K562 (cell line): ENCODE measurements around the gene KAT7. TPM values are rescaled to one million over a fixed set of nuclear protein-coding genes. Genes with fewer than 3 reads are reported as not detected.

Experiments
- ATAC-seq: fragments of 200-7000 bp; cut with Tn5 transposase; 3 replicates; pipeline ENCODE4 v1.9.1; 2020; ENCODE audit warnings: moderate library complexity
- BruUV-seq: library from RNA; stranded (reverse); fragments of 400-500 nt; replicated peaks from 2 replicates; lab custom pipeline; 2021; lab: Mats Ljungman, UMichigan
- CTCF ChIA-PET: fragments of 300-600 bp; formaldehyde crosslinking; extraction: SDS; loops from one replicate; lab custom pipeline; 2021; ENCODE audit warnings: low intra/inter-chr PET ratio; lab: Yijun Ruan, JAX
- POLR2A ChIA-PET: fragments of 300-600, 350-650 bp; sonication (Branson Sonifier 250); formaldehyde crosslinking; extraction: SDS; loops from one replicate; lab custom pipeline; 2021; ENCODE audit warnings: antibody characterized with exemption, inconsistent platforms; lab: Yijun Ruan, JAX
- DNase-seq, 4 experiments: peaks; one replicate each; pipeline versions ENCODE4 v3.0.0 to v3.0.0-alpha.2; 2011 to 2018; ENCODE audit warnings: low spot score in 3 of 4, mixed read lengths in 3 of 4; ENCODE audit errors: extremely low read depth in 1 of 4
- FAIRE-seq: peaks from 2 replicates; lab custom pipeline; 2011; peaks lifted over from hg19 to GRCh38; lab: Jason Lieb, UNC
- H2AFZ ChIP-seq: 2 replicates; pipeline ENCODE4 v1.6.0; 2011; ENCODE audit warnings: low read depth, low read length, control low read depth, inconsistent platforms
- H3K27ac ChIP-seq: fragments of 200-600 bp; 3 replicates; pipeline ENCODE4 v1.8.0; 2011; ENCODE audit warnings: low read depth, mild to moderate bottlenecking, control low read depth, inconsistent platforms, low read length, moderate library complexity, mixed read lengths; ENCODE audit errors: extremely low read depth
- H3K27me3 ChIP-seq, 2 experiments: fragments of 300-600 bp in 1 of 2; 2 replicates in 1 of 2; 3 replicates in 1 of 2; pipeline versions ENCODE4 v1.6.0 to v1.8.0; 2011; ENCODE audit warnings: inconsistent platforms in 2 of 2, low read length in 2 of 2, mild to moderate bottlenecking in 1 of 2, mixed read lengths in 1 of 2, moderate library complexity in 1 of 2; ENCODE audit not compliant: control insufficient read depth in 2 of 2, insufficient read depth in 2 of 2
- H3K36me3 ChIP-seq: fragments of 300-600 bp; 3 replicates; pipeline ENCODE4 v1.8.0; 2011; ENCODE audit warnings: mild to moderate bottlenecking, low read length, inconsistent platforms; ENCODE audit not compliant: control insufficient read depth, insufficient read depth
- H3K4me1 ChIP-seq, 2 experiments: fragments of 200-600 bp in 1 of 2; replicated peaks in 1 of 2; 2 replicates in 1 of 2; 3 replicates in 1 of 2; pipeline versions ENCODE4 v1.5.1 to v1.8.0; 2011; ENCODE audit warnings: inconsistent platforms in 2 of 2, low read length in 2 of 2, mild to moderate bottlenecking in 1 of 2, mixed read lengths in 1 of 2, moderate library complexity in 1 of 2; ENCODE audit not compliant: control insufficient read depth in 2 of 2, insufficient read depth in 2 of 2
- H3K4me2 ChIP-seq: 2 replicates; pipeline ENCODE4 v1.6.1; 2011; ENCODE audit warnings: low read length, control low read depth, inconsistent platforms, mixed read lengths; ENCODE audit not compliant: insufficient read depth
- H3K4me3 ChIP-seq: fragments of 200-600 bp; sonication (generic), shearing (Covaris generic); 2 replicates; pipeline ENCODE4 v1.5.1; 2016; ENCODE audit warnings: control low read depth, inconsistent platforms
- H3K79me2 ChIP-seq: fragments of 200-600 bp; 3 replicates; pipeline ENCODE4 v1.8.0; 2011; ENCODE audit warnings: low read length, inconsistent platforms; ENCODE audit not compliant: control insufficient read depth, insufficient read depth
- H3K9ac ChIP-seq, 2 experiments: 2 replicates each; pipeline versions ENCODE4 v1.6.0 to v1.6.1; 2011; ENCODE audit warnings: low read depth in 2 of 2, low read length in 2 of 2, control low read depth in 1 of 2, inconsistent platforms in 1 of 2, mild to moderate bottlenecking in 1 of 2, mixed read lengths in 1 of 2; ENCODE audit not compliant: insufficient read depth in 1 of 2
- H3K9me1 ChIP-seq: one replicate; pipeline ENCODE4 v1.6.0; 2011; ENCODE audit warnings: inconsistent platforms, mild to moderate bottlenecking, low read length, moderate library complexity; ENCODE audit not compliant: control insufficient read depth, insufficient read depth
- H3K9me3 ChIP-seq: replicated peaks from 2 replicates; pipeline ENCODE4 v1.5.1; 2011; ENCODE audit warnings: low read depth, low read length, inconsistent platforms; ENCODE audit not compliant: control insufficient read depth, insufficient read depth
- H4K20me1 ChIP-seq: replicated peaks from 2 replicates; pipeline ENCODE4 v1.6.1; 2011; ENCODE audit warnings: low read length, inconsistent platforms, mixed read lengths; ENCODE audit not compliant: control insufficient read depth, insufficient read depth
- BHLHE40 ChIP-seq: IDR thresholded peaks from 2 replicates; pipeline ENCODE4 v1.6.1; 2011; ENCODE audit warnings: low read length, improper control_type of control experiment
- CC2D1A ChIP-seq: fragments of 450-650 bp; IDR thresholded peaks from 2 replicates; pipeline ENCODE4 v1.6.1; 2017; ENCODE audit warnings: mild to moderate bottlenecking
- NRF1 ChIP-seq, 2 experiments: fragments of 450-650 bp; IDR thresholded peaks in 1 of 2; conservative IDR thresholded peaks in 1 of 2; 2 replicates each; pipeline ENCODE4 v1.6.1; 2014; ENCODE audit warnings: mild to moderate bottlenecking in 2 of 2
- ZFPM2 ChIP-seq: fragments of 250-450 bp; sonication (Bioruptor Pico); IDR thresholded peaks from 2 replicates; pipeline ENCODE4 v1.5.1; 2022; ENCODE audit warnings: mild to moderate bottlenecking
- ZNF324 ChIP-seq: fragments of 250-450 bp; sonication (Bioruptor Pico); IDR thresholded peaks from 2 replicates; pipeline ENCODE4 v1.4.0; 2020; ENCODE audit warnings: mild to moderate bottlenecking
- ZNF707 ChIP-seq: fragments of 250-450 bp; sonication (Bioruptor Pico); conservative IDR thresholded peaks from 2 replicates; pipeline ENCODE4 v1.8.0; 2022; ENCODE audit warnings: inconsistent platforms, mild to moderate bottlenecking, moderate library complexity
- WGBS: fragments of 100-300 bp; shearing (Covaris generic); methylation state at CpG from one replicate; pipeline ENCODE4 v1.1.6; 2016; ENCODE audit warnings: low coverage, mixed read lengths; ENCODE audit not compliant: insufficient coverage; ENCODE audit errors: missing lambda C conversion rate; 5-methylcytosine and 5-hydroxymethylcytosine counted together
- in situ Hi-C: fragments of 300-500 bp; cut with MboI; formaldehyde crosslinking; loops from 4 replicates; pipeline ENCODE4 v1.15.0; 2018; ENCODE audit warnings: inconsistent platforms, mixed read lengths
- intact Hi-C: fragments of 100-400 bp; cut with micrococcal nuclease; formaldehyde crosslinking; loops from 2 replicates; pipeline ENCODE4 v1.14.2; 2022
- polyA plus RNA-seq, 8 experiments: library from polyadenylated mRNA; depleted of rRNA in 4 of 8; stranded (reverse) in 5 of 8; unstranded in 3 of 8; fragments of >200 nt; fragmentation: Nextera tagmentation in 2 of 8; fragmentation: Illumina TruSeq in 1 of 8; extraction: Ambion mirVana in 2 of 8; extraction: Trizol in 1 of 8; gene quantifications; 2 replicates each; pipeline versions ENCODE4 v1.2.1 to v1.2.3, GENCODE V29; 2011 to 2014; ENCODE audit warnings: inconsistent platforms in 1 of 8, missing spikeins in 1 of 8
- total RNA-seq, 7 experiments: library from RNA; depleted of rRNA in 6 of 7; stranded (reverse); fragments of >200 nt in 6 of 7; fragmentation: Illumina TruSeq in 2 of 7; extraction: Trizol in 2 of 7; gene quantifications; 2 replicates each; pipeline versions ENCODE4 v1.2.1 to v1.2.3, GENCODE V29; 2011 to 2021; ENCODE audit warnings: low replicate concordance in 1 of 7
- TF ChIP-seq, protein P1 (sequence below), 2 experiments: fragments of 450-650 bp in 1 of 2; sonication (generic) in 1 of 2; formaldehyde crosslinking; conservative IDR thresholded peaks; 2 replicates each; pipeline versions ENCODE4 v1.4.0 to v1.8.1; 2020 to 2022; ENCODE audit warnings: mild to moderate bottlenecking in 1 of 2, missing genetic modification reagents in 1 of 2

Gene KAT7
- total and polyA plus RNA-seq, 9 of the 15 experiments (the other 6 are each of a cell fraction or from before 2014, with no cell fraction given), result 10.8 to 57.3 (median 34.8) TPM

DNA sequence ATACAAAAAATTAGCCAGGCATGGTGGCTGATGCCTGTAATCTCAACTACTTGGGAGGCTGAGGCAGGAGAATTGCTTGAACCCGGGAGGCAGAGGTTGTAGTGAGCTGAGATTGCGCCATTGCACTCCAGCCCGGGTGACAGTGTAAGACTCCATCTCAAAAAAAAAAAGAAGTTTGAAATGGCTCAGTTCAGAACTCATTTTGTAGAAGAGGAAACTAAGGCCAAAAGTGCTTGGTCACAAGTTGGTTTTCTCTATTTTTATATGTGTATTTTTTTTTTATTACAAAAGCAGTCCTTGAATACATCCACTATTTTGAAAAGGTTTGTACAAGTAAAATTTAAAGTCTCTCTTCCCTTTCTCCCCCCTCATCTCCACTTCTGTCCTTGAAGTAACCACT, 53.9 kb downstream of the KAT7 start:
- DNase-seq (no peak), ATAC-seq (no peak), FAIRE-seq (no peak)
- in situ Hi-C loops (no loop called here), intact Hi-C loops (no loop called here)
- H3K79me2 ChIP-seq, result no peaks in the 10 kb centered on the region
- TF ChIP-seq, protein P1, sequence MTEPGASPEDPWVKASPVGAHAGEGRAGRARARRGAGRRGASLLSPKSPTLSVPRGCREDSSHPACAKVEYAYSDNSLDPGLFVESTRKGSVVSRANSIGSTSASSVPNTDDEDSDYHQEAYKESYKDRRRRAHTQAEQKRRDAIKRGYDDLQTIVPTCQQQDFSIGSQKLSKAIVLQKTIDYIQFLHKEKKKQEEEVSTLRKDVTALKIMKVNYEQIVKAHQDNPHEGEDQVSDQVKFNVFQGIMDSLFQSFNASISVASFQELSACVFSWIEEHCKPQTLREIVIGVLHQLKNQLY (CRISPR knock-in tag; conservative IDR thresholded peaks at IDR 0.05), result no peak
- no peak for TF ChIP-seq ZNF707
- H3K27me3 ChIP-seq, result no peaks in the 10 kb centered on the region
- H4K20me1 ChIP-seq, result 0 out of 2 replicates have a peak, but pooled peaks cover 2% of the 10 kb centered on the region
- H3K36me3 ChIP-seq, result no peaks in the 10 kb centered on the region
- ChIA-PET CTCF (no interaction called here), POLR2A (no interaction called here)
- H3K9me3 ChIP-seq, result no peaks in the 10 kb centered on the region
- 71% methylated on average over 3 of the region's 3 CpGs for WGBS
- H3K4me2 ChIP-seq, result no peak overlapping the region
- H3K4me3 ChIP-seq, result no peak overlapping the region
- no TSS peak for BruUV-seq
- peaks cover 9 to 15% of the 10 kb centered on the region in 2 experiments; a peak in 4 of 5 replicates for H3K4me1 ChIP-seq
- H3K27ac ChIP-seq, result no peak overlapping the region
- H2AFZ ChIP-seq, result no peak overlapping the region
- H3K9ac ChIP-seq, result no peak overlapping the region
- H3K9me1 ChIP-seq, result peaks cover 4% of the 10 kb centered on the region

- WGBS, result 71% methylated on average over 6 of the region's 6 CpGs
- Histone ChIP-seq H3K79me2 (no peaks in the 10 kb centered on the region), H3K9me3 (no peaks in the 10 kb centered on the region), H3K9me1 (peaks cover 4% of the 10 kb centered on the region), H3K9ac (no peak overlapping the region), H2AFZ (no peak overlapping the region), H3K36me3 (no peaks in the 10 kb centered on the region), H3K4me1 (peaks cover 9 to 15% of the 10 kb centered on the region in 2 experiments; a peak in 4 of 5 replicates), H3K27me3 (no peaks in the 10 kb centered on the region), H3K4me3 (no peak overlapping the region), H3K27ac (no peak overlapping the region), H4K20me1 (0 out of 2 replicates have a peak, but pooled peaks cover 2% of the 10 kb centered on the region), H3K4me2 (no peak overlapping the region)
- TF ChIP-seq CC2D1A, result no peak
- no peak for TF ChIP-seq BHLHE40
- no peak for TF ChIP-seq NRF1 (conservative IDR thresholded peaks at IDR 0.05 in 1 of 2, IDR thresholded peaks at IDR 0.05 in 1 of 2)
- no peak for TF ChIP-seq ZFPM2 (CRISPR knock-in tag)
- TF ChIP-seq ZNF324 (CRISPR knock-in tag), result no peak
- TF ChIP-seq ZNF707, result no peak
- ATAC-seq, result no peak
- no peak for DNase-seq
- POLR2A ChIA-PET, result no interaction called here
- no peak for FAIRE-seq
- no TSS peak for BruUV-seq
- CTCF ChIA-PET, result no interaction called here
- in situ Hi-C loops (no loop called here), intact Hi-C loops (no loop called here)
Measured at GRCh38 chr17:49842846-49843245, 54.4 kb downstream of the KAT7 start.
